ENCODE measurements around the gene EXPH5.

GRCh38 chr11:108543316-108543964 lies 50.1 kb downstream of the EXPH5 start:
- no peak for TF ChIP-seq EZH2 (optimal IDR thresholded peaks at IDR 0.05; ENCODE audit: low read depth, low read length)
- TF ChIP-seq, protein P1, sequence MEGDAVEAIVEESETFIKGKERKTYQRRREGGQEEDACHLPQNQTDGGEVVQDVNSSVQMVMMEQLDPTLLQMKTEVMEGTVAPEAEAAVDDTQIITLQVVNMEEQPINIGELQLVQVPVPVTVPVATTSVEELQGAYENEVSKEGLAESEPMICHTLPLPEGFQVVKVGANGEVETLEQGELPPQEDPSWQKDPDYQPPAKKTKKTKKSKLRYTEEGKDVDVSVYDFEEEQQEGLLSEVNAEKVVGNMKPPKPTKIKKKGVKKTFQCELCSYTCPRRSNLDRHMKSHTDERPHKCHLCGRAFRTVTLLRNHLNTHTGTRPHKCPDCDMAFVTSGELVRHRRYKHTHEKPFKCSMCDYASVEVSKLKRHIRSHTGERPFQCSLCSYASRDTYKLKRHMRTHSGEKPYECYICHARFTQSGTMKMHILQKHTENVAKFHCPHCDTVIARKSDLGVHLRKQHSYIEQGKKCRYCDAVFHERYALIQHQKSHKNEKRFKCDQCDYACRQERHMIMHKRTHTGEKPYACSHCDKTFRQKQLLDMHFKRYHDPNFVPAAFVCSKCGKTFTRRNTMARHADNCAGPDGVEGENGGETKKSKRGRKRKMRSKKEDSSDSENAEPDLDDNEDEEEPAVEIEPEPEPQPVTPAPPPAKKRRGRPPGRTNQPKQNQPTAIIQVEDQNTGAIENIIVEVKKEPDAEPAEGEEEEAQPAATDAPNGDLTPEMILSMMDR (IDR thresholded peaks at IDR 0.05; ENCODE audit: low read length), result no peak
